HK-2 (cell line): ENCODE measurements around the gene TWIST1.
A peak's percentile ranks its signal among the peaks of the same experiment; 100 is the strongest.

Experiments used
- DNase-seq: peaks from one replicate; pipeline ENCODE4 v3.0.0-alpha.2; 2018; ENCODE audit not compliant: unreplicated experiment

Gene TWIST1

DNA sequence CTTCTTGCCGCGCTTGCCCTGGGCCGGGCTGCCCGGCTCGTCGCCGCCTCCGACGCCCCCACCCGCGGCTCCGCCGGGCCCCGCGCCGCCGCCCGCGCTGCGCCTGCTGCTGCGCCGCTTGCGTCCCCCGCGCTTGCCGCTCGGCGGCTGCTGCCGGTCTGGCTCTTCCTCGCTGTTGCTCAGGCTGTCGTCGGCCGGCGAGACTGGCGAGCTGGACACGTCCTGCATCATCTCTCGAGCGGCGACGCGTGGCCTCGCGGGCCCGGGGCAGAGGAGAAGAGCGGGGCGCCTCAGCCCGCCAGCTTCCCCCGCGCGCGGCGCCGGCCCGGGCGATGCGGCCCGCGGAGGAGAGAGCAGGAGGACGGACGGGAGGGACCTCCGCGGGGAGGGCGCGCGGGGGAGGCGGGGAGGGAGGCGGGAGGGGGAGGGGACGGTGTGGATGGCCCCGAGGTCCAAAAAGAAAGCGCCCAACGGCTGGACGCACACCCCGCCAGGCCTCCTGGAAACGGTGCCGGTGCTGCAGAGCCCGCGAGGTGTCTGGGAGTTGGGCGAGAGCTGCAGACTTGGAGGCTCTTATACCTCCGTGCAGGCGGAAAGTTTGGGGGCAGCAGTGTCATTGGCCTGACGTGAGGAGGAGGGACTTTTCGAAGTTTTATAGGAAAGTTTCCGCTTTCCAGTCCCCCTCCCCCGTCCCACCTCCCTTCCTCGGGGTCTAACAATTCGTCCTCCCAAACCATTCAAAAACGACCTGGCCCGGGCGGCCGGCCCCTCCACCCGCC is at the start of gene TWIST1:
TWIST1 (minus strand) TSS at position 546 of the 779 bp plus-strand sequence; CDS start at position 231, 315 bp downstream.
- peak; percentile 73 for DNase-seq

DNA sequence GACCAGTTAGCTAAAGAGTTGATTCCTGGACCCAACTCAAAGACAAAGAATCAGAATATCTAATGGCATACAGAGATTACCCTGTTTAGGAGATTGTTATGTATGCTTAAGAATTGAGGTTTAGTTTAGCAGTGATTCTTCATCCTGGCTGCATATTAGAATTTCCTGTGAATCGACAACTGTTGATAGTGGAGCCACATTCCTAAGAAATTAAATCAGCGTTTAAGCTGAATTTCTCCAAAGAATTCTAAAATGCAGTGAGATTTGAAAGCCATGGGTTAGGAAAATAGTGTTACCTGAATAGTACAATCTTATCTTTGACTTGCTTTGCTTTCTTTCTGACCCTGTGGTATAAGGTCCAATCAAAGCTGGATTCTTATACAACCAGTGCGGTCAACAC is 44.2 kb upstream of the TWIST1 start:
- no peak for DNase-seq

DNA sequence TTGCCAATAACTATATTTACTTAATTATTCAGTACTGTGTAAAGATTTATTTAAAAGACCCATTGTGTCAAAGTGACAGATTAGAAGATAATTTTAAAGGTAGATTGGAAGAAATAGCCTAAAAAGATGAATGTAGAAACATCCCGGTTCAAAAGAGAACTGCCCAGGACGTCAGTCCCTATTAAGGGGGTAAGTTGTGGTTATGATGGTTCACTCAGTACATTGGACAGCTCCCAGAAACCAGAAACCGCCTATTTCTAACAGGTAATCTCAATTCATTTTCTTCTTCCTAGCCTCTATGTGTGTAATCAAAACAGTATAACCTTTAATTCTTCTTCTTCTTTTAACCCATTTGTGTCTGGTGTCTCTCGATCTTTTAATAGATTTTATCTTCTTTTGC is 29.3 kb upstream of the TWIST1 start:
- no peak for DNase-seq

DNA sequence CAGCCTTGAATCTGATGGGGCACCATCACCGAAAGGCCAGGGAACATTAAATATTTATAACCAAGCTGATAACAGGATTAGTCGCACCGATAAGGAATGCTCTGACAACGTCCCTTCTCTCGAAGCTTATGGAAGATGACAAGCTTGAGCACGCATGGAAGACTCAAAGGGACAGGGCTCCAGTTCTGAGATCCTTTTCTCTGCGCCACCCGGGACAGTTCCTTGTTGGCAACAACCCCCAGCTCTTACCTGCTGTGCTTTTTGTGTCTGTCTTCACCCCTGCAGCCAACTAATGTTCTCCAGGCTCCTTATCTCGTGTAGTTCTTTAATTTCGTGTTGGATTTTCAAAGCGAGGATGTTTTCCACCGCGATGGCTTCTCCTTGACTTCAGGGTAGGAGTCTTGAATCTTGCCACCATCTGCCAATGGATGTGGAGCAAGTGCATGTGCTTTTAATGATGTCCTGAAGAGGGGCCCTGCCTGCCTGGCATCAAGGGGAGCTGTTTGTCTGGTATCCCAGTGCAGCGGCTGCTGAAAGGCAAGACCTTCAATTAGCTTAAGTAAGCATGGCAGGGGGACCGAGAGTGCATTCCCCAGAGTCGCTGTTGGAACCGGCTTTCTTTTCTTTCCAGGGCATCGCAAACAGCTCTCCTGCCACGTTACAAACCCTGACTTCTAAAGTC is 28.1 kb upstream of the TWIST1 start:
- DNase-seq = no peak

DNA sequence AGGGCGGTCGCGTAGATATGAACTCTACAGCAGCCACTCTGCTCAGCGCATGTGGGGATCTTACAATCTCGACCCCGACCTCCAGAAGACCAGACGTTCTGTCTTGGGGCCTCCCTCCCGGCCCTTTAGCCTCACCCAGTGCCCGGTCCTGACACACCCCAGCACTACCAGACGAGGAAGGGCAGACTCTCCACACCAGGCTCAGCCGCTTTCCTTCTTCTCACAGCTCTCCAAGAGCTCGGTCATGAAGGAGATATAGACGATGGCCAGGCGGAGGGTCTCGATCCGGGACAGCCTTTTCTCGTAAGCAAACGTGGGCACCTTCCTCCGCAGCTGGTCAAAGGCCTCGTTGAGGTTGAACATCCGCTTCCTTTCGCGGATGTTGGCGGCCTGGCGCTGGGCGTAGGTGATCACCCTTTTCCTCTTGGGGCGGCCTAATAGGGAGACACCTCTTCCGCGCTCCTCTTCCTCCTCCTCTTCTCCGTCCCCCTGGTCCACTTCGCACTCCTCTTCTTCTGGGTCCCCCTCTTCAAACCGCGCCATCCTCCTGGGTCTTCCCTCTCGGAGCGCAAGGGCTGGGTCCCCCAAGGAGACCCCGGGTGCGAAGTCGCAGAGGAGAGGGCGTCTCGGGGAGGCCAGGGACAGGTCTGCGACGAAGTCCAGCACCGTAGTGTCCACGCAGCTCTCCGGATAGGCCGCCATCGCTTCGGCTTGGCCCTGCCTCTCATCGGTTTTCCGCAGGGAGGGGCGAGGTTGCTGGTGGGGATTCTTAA is 27.4 kb upstream of the TWIST1 start, which contains the start of gene FERD3L:
FERD3L (minus strand) TSS at position 761 of the 773 bp plus-strand sequence; CDS start at position 702, 59 bp downstream.
- DNase-seq = no peak

DNA sequence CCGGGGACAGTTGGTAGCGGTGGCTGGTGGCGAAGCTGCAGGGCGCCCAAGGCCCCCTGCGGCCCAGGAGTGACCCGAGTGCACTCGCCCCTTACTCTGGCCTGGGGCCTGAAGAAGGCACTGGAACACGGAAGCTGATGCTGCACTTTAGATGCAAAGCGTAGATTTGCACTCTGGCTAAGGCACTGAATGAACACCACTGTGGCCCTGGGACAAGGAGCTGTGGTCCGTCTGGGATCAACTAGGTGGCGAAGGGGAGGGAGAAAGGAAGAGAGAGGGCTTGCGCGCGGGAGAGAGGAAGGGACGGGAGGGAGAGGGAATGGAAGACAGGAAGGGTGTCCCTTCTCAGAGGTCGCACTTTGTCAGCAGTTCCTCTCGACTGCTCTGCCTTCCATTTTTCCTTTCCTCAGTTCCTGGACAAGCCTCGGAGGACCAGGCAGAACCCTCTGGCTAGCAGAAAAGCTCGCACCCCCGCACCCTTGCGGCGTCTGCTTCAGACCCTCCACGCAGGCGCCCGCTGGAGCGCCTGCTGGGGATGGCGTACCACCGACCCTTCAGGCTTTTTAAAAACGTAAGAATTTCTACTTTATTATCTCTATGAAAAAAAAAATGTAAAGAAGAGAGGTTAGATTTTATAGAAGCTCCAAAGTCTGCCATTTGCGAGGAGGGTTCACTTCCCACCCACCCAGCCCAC is 26.6 kb upstream of the TWIST1 start:
- DNase-seq = no peak

DNA sequence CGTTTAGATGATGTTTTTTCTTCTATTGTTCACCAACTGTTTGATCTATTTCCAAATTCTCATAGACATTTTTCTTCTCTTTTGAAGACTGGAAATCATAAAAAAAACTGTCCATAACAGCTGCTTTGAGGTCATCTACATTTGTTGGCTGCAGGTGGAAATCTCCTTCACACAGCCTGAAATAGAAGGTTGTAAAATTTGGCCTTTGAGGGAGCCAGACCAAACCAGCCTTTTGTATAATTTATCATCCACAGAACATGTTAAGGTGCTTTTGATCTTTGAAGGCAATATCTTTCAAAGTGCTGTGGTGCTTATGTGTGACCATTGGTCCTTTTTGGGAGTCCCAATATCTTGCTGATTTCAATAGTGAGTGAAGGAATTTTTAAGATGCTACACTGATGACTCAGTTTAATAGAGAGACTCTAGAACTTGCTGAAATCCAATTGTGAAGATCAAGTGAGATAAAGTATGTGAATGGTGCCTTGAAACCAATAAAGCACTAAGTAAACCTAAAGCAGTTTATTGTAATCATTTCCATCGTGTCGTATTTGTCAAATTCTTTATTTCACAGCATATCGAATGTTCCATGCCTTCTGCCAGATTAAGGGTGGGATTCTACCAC is 22.4 kb upstream of the TWIST1 start:
- DNase-seq = no peak

DNA sequence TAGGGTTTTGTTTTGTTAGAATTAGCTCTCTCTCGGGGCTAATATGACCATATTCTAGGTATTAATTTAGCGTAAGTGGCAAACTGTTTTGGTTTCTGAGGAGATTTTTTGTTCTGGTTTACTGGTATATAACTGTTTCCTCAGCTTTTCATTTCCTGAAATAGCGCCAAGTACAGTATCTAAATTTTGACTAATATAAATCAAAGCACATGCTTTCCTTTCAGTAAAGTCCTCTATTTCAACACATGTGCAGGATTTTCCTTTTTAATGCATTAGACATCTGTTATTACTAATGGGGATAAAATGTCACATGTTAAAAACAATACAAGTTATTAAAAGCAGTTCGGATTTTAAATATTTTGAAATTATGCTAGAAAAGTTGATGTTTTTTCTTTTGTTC is 16.4 kb upstream of the TWIST1 start:
- no peak for DNase-seq

DNA sequence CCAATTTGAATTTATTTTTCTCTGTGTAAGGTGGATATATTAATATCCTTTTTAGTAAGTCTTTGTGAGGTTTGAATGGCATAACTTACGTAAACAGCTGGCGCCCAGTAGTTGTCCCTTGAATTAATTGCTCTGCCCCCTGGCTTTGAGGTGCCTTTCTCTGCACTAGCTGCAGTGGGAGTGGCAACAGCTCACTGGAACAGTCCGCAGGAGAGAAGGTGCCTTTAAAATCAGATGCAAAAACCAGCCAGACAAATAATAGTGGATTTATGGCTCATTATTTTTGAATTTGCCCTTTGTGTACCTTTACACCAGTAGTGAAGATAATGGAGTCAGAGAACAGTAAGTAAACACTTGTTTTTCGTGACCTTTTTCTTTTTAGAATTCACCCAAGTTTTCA is 16.0 kb upstream of the TWIST1 start:
- DNase-seq = no peak

DNA sequence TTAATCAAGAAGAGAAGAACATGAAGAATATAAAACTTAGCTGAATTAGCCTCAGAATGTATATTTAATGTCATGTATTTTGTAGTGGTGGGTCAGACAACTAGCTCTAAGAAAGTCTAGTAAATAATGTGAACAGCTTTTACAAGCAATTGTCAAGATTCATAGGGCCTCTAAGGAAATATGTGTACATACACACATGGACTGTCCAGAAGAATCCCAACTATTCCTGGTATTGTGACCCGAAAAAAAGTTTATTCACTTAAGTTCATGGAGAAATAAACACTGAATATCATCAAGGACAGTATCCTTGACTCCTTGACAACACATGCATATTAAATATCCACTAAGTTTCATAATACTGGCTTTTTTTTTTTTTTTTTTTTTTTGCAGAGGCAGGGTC is 11.4 kb upstream of the TWIST1 start:
- DNase-seq = no peak

DNA sequence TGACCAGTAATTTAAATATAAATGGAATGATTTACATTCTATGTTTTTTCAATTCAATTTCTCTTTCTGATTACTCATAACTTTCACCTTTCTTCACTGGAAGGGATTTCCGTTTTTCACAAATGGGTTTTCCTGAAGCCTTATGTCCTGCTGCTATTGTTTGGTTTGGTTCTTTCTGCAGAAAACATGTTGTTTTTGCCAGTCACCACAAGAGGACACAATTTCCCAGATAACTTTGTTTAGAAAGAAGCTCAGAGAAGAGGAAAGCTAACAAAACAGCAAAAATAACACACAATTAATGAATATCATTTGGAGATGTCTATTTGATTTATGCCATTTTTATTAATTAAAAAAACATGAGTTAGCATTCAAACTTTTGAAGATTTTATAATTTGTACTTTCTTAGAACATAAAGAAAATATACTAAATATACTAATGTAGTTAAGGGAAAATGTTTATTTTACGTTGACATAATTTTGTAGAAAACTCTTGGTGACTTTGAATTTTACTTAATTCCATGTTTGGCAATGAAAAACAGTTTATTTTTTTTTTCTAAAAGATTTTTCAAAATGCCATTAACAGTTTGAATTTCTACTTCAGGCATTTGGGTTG is 4.6 kb upstream of the TWIST1 start:
- no peak for DNase-seq

DNA sequence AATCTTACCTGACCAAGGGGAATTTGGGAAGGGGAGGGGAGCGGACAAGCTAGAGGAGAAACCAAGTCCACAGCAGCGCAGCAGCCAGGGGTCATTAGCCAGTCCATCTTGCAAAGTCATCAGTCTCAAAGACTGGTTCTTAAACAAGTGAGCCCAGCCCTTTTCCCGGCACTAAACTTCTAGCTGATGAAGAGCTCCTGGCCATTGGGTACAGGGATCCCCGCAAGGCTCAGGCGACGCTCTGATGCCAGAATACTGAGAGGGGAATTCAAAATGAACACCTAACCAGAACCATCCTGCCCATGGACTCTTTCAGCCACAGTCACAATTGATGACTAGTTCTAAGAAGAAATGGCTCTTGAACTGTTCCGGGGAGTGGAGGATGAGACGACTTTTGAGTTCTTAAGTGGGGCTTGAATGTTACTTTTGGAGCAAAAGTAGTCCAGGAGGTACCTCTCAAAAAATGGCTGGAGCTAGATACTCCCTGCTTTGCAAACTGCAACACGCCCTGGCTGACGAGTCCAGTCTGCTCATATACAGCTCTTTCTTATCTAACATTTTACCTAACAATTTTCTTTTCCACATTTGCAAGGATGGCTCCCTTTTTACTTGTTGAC is 2.5 kb upstream of the TWIST1 start:
- DNase-seq = no peak

DNA sequence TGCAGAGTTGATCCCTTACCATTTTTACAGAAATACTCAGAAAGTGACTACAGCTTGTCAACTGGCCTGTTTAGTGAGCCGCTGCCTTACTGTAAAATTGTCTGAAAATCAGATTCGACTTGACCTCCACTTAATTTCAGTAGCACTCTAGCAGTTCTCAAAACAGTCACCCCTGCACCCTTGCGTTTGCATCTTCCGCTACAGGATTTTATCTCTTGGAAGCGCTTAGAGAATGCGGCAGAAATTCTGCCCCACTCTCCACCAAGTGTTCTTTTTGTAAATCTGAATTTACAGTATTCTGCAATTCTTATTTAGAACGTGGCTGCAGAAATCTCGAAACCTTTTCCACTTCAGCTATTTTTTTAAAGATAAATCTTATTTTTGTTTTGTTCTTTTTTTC is 1.9 kb upstream of the TWIST1 start:
- DNase-seq = no peak

DNA sequence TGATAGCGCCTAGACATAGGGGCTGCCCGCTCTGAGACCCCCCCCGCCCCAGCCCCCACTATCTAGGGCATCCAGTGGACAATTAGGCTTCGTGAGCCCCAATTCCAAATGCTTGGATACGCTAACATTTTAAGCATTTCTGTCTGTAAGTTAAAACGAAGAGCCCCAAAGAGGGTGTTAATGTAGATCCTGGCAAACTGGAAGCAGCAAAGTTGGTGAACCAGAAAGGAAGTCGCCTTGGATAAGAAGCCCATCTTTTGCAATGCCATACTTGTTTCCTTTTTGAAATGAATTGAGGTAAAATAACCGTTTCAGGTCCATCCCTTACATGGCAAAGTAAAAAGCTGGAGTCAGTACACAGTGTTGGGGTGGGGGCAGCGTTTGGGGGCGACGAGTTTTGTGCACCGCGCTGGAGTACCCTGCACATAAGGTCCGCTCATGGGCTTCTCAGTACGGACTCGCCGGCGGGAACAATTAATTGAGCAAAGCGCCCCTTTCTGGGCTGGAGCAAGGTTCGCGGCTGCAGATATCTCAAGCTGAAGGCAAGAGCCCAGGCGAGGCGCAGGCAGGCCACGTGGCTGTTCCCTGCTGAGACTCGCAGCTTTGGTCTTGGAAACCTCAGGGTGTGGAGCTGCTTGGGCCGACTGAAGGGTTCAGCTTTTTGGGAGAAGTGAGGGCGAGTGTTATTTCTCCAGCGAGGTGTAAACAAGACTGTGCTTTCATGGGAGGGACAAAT is 1.4 kb upstream of the TWIST1 start:
- no peak for DNase-seq

DNA sequence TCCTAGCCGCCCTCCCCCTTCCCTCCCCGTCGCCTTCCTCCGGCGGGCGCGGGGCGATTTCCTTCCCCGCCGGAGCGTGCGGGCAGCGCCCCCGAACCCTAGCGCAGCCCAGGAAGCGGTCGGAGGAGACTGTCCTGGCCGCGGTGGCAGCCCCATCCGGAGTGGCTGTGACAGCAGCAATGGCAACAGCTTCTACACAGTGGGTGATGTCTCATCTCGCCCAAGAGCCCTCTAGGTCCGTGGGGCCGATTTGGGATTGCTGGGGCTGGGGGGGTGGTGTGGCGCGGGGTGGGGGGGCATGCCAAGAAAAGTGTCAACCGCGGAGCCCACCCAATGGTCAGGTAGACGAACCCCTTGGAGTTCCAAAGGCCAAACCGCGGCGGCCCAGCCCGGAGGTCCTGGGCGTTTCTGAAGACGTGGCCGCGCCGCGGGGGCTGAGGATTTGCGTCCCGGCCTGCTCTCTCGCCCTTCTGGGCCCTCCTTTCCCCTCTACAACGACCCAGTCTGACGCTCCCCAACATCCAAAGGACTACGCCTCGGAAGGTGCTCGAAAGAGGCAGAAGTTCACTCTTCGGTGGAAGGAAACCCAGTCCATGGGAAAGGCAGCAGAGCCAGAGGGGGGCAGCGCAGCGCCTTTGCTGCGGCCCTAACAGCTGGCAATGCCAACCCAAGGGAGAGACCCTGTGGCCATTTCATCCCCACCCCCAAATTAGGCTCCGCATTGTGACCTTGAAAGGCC is 603 bp upstream of the TWIST1 start:
- peak; percentile 23 for DNase-seq

DNA sequence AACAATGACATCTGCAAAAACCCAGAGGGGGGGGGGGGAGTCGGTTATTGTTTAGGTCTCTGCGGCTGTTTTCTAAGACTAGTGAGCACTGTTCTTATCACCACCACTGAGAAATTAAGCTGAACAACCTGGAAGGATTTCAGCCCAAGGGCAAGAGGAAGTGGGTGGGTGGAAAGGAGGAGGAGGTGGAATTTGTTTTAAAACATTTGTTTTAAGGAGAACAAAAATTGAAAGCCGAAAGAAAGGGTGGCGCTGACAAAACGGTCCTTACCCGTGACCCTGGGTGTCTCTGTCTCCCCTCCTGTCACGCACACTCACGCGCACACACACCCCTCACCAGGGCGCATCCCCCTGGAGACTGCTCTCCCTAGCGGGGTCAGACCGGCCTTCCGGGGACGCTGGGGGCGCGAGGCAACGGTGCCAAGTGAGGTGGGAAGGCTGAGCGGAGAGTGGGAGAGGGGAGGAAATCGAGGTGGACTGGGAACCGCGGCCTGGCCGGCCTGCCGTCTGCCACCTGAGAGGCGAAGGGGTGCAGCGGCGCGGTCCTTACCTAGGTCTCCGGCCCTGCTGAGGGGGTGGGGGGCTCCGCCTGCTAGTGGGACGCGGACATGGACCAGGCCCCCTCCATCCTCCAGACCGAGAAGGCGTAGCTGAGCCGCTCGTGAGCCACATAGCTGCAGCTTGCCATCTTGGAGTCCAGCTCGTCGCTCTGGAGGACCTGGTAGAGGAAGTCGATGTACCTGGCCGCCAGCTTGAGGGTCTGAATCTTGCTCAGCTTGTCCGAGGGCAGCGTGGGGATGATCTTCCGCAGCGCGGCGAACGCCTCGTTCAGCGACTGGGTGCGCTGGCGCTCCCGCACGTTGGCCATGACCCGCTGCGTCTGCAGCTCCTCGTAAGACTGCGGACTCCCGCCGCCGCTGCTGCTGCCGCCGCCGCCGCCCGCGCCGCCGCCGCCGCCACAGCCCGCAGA is 1.0 kb downstream of the TWIST1 start:
- peak; percentile 50 for DNase-seq

DNA sequence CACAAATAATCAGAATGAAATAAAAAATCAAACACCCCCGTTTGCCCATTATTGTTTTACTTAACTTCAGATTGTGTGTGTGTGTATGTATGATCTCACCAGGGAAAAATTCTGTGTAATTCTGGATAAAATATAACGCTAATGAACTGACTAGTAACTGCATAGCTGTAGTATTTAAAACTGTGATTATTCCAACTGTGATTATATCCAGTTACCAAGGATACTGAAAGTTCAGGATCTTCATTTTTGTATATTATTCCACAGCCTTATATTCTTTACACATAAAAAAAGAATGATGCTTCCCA is 2.9 kb downstream of the TWIST1 start:
- no peak for DNase-seq

DNA sequence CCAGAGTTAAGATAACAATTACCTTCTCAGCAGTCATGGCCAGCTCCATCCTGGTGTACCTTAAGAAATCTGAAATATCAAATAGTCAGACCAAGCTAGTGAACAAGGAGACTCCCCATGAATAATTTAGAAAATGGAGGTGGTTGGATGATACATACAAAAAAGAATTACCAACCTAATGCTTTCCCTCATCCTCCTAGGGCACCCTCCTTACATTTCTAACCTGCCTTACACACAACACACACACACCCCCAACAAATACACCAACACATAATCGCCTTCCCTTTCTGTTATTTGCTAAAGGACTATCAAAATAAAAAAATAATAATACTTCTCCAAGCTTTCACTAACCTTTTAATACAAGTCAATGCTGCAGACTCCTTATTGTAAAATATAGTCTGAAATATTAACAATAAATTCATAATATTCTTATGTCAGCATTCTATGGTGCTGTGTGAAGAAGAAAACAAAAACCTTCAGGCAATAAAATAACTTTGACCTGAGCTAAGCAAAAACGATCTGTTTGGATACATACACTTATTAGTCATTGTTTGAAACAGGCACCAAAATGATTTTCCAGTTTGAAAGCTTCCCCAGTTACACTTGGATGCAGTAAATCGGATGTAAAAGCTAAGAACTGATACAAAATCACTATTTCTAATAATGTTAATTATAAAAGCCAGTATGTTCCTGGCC is 3.4 kb downstream of the TWIST1 start:
- no peak for DNase-seq
